Calu3 (cell line): ENCODE measurements around the gene TRPM4. TPM values are rescaled to one million over a fixed set of nuclear protein-coding genes. Genes with fewer than 3 reads are reported as not detected.

ENCODE experiments used
- BruUV-seq: library from RNA; stranded (reverse); fragments of 400-500 nt; replicated peaks from 2 replicates; lab custom pipeline; 2021; lab: Mats Ljungman, UMichigan
- CTCF ChIA-PET: fragments of 300-600 bp; sonication (Branson Sonifier 250); formaldehyde crosslinking; loops from one replicate; lab custom pipeline; 2022; ENCODE audit warnings: antibody characterized with exemption; lab: Charles Lee
- DNase-seq: peaks from one replicate; pipeline ENCODE4 v3.0.0; 2022
- H3K27ac Mint-ChIP-seq: one replicate; pipeline ENCODE4 v1.8.0; 2022; ENCODE audit warnings: mixed read lengths; ENCODE audit not compliant: unreplicated experiment
- H3K27me3 Mint-ChIP-seq: one replicate; pipeline ENCODE4 v1.8.0; 2022; ENCODE audit warnings: mixed read lengths; ENCODE audit not compliant: unreplicated experiment
- H3K36me3 Mint-ChIP-seq: one replicate; pipeline ENCODE4 v1.8.0; 2022; ENCODE audit warnings: mild to moderate bottlenecking, moderate library complexity, mixed read lengths; ENCODE audit not compliant: insufficient read depth, unreplicated experiment
- H3K4me1 Mint-ChIP-seq: one replicate; pipeline ENCODE4 v1.8.0; 2022; ENCODE audit warnings: mild to moderate bottlenecking, low read depth, mixed read lengths; ENCODE audit not compliant: unreplicated experiment
- H3K4me3 Mint-ChIP-seq: one replicate; pipeline ENCODE4 v1.8.0; 2022; ENCODE audit warnings: mild to moderate bottlenecking, low read depth, moderate library complexity, mixed read lengths; ENCODE audit not compliant: unreplicated experiment
- H3K9me3 Mint-ChIP-seq: one replicate; pipeline ENCODE4 v1.8.0; 2022; ENCODE audit warnings: low read depth, mixed read lengths; ENCODE audit not compliant: unreplicated experiment
- intact Hi-C: fragments of 100-400 bp; cut with micrococcal nuclease; formaldehyde crosslinking; loops from one replicate; pipeline ENCODE4 v1.10.0; 2022; ENCODE audit not compliant: unreplicated experiment
- total RNA-seq: library from RNA; stranded (reverse); gene quantifications from 2 replicates; pipeline ENCODE4 v1.2.3, GENCODE V29; 2022
- TF ChIP-seq, protein P1 (sequence below): fragments of 200-600 bp; IDR thresholded peaks from one replicate; pipeline ENCODE4 v1.8.0; 2022; ENCODE audit warnings: antibody characterized with exemption; ENCODE audit not compliant: unreplicated experiment

Gene TRPM4
- total RNA-seq, 1 experiment from 2014 or later, result 70.0 TPM

DNA sequence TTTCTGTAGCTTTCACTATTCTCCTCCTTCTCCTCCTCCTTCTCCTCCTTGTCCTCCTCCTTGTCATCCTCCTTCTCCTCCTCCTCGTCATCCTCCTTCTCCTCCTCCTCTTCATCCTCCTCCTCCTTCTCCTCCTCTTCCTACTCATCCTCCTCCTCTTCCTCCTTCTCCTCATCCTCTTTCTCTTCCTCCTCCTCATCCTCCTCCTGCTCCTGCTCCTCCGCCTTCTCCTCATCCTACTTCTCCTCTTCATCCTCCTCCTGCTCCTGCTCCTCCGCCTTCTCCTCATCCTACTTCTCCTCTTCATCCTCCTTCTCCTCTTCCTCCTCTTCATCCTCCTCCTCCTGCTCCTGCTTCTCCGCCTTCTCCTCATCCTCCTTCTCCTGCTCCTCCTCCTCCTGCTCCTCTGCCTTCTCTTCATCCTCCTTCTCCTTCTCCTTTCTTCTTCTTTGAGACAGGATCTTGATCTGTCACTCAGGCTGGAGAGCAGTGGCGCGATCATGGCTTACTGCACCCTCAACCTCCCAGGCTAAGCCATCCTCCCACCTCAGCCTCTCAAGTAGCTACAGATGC, 36.3 kb downstream of the TRPM4 start:
- peaks cover 43% of the 10 kb centered on the region for H3K36me3 Mint-ChIP-seq
- intact Hi-C loops, result no loop called here
- CTCF ChIA-PET, result interaction anchor here (1.1 kb wide), 1 partner anchor 66 kb away, joined by 11 read pairs; no protein-coding TSS in a partner anchor

DNA sequence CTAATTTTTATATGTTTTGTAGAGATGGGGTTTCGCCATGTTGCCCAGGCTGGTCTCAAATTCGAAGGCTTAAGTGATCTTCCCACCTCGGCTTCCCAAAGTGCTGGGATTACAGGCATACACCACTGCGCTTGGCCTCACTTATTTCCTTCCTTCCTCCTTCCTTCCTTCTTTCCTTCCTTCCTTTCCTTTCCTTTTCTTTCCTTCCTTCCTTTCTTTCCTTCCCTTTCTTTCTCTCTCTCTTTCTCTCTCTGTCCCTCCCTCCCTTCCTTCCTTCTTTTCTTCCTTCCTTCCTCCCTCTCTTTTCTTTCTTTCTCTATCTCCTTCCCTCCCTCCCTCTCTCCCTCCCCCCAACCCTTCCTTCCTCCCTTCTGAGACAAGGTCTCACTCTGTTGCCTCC, 36.8 kb downstream of the TRPM4 start:
- BruUV-seq, result no TSS peak
- TF ChIP-seq, protein P1, sequence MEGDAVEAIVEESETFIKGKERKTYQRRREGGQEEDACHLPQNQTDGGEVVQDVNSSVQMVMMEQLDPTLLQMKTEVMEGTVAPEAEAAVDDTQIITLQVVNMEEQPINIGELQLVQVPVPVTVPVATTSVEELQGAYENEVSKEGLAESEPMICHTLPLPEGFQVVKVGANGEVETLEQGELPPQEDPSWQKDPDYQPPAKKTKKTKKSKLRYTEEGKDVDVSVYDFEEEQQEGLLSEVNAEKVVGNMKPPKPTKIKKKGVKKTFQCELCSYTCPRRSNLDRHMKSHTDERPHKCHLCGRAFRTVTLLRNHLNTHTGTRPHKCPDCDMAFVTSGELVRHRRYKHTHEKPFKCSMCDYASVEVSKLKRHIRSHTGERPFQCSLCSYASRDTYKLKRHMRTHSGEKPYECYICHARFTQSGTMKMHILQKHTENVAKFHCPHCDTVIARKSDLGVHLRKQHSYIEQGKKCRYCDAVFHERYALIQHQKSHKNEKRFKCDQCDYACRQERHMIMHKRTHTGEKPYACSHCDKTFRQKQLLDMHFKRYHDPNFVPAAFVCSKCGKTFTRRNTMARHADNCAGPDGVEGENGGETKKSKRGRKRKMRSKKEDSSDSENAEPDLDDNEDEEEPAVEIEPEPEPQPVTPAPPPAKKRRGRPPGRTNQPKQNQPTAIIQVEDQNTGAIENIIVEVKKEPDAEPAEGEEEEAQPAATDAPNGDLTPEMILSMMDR, result no peak
- no peak for DNase-seq
- no peak overlapping the region for H3K4me3 Mint-ChIP-seq
- H3K9me3 Mint-ChIP-seq, result no peaks in the 10 kb centered on the region
- H3K4me1 Mint-ChIP-seq, result no peaks in the 10 kb centered on the region
- H3K27me3 Mint-ChIP-seq, result no peaks in the 10 kb centered on the region
- intact Hi-C loops, result no loop called here
- CTCF ChIA-PET, result interaction anchor here (0.5 kb wide), 1 partner anchor 15 kb away, joined by 8 read pairs; no protein-coding TSS in a partner anchor
- peaks cover 39% of the 10 kb centered on the region for H3K36me3 Mint-ChIP-seq
- H3K27ac Mint-ChIP-seq, result no peak overlapping the region

More for the DNA sequence above, 36.3 kb downstream of the TRPM4 start:
- no peak for DNase-seq
- no TSS peak for BruUV-seq
- Mint-ChIP-seq H3K4me3 (no peak overlapping the region), H3K9me3 (no peaks in the 10 kb centered on the region), H3K27me3 (no peaks in the 10 kb centered on the region), H3K27ac (no peak overlapping the region), H3K4me1 (no peaks in the 10 kb centered on the region)
- TF ChIP-seq, protein P1, result no peak

DNA sequence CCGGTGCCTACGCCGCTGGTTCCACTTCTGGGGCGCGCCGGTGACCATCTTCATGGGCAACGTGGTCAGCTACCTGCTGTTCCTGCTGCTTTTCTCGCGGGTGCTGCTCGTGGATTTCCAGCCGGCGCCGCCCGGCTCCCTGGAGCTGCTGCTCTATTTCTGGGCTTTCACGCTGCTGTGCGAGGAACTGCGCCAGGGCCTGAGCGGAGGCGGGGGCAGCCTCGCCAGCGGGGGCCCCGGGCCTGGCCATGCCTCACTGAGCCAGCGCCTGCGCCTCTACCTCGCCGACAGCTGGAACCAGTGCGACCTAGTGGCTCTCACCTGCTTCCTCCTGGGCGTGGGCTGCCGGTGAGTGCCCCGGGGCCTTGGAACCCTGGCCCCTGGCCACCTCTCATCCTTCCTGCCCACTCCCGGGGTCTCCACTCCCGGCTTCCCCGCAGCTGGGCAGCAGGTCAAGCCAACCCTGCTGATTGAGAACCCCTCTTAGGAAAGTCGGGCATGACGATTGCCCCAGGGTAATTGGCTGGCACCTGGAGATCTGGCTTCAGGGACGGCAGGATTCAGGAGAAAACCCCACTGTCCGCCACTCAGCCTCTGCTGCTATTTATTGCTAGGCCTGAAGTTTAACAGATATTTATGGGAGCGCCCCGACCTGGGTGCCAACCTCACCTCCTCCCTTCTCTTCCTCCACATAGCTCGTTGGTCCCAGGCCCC, 39.1 kb downstream of the TRPM4 start:
- TF ChIP-seq, protein P1, result no peak
- Mint-ChIP-seq H3K36me3 (peaks cover 41% of the 10 kb centered on the region), H3K27ac (no peak overlapping the region), H3K27me3 (no peaks in the 10 kb centered on the region), H3K4me3 (no peak overlapping the region), H3K9me3 (no peaks in the 10 kb centered on the region), H3K4me1 (peaks cover under 1% of the 10 kb centered on the region)
- DNase-seq, result no peak
- intact Hi-C loops, result no loop called here
- CTCF ChIA-PET, result no interaction called here
- no TSS peak for BruUV-seq

DNA sequence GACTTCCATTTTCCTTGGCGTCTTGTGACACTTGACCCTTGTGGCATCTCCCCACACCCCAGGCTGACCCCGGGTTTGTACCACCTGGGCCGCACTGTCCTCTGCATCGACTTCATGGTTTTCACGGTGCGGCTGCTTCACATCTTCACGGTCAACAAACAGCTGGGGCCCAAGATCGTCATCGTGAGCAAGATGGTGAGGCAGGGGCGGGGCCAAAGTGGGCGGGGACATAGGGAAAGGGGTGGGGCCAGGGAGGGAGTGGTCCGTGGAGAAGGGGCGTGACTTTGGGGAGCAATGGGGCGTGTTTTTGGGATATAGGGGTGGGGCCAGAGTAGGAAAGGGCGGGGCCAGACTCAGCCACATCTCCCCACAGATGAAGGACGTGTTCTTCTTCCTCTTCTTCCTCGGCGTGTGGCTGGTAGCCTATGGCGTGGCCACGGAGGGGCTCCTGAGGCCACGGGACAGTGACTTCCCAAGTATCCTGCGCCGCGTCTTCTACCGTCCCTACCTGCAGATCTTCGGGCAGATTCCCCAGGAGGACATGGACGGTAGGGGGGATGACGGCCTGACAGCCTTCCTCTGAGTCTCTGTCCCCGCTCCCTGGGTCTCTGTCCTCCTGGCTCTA, 42.8 kb downstream of the TRPM4 start:
- Mint-ChIP-seq H3K27me3 (no peaks in the 10 kb centered on the region), H3K27ac (no peak overlapping the region), H3K9me3 (no peaks in the 10 kb centered on the region), H3K4me1 (peaks cover 7% of the 10 kb centered on the region), H3K4me3 (no peak overlapping the region), H3K36me3 (peaks cover 47% of the 10 kb centered on the region)
- TF ChIP-seq, protein P1, result no peak
- no TSS peak for BruUV-seq
- CTCF ChIA-PET, result interaction anchor here (3.1 kb wide), 1 partner anchor 103 kb away, joined by 85 read pairs; no protein-coding TSS in a partner anchor
- DNase-seq, result no peak
- intact Hi-C loops, result no loop called here
